OCI-LY7 (cell line): Measurements from ENCODE around the gene SLC35D3. TPM values are rescaled to one million over a fixed set of nuclear protein-coding genes. Genes with fewer than 3 reads are reported as not detected.

Experiments
- BruUV-seq: library from RNA; stranded (reverse); fragments of 400-500 nt; replicated peaks from 2 replicates; lab custom pipeline; 2021; lab: Mats Ljungman, UMichigan
- CTCF ChIA-PET: fragments of 300-600 bp; sonication (Branson Sonifier 250); formaldehyde crosslinking; loops from one replicate; lab custom pipeline; 2022; ENCODE audit warnings: antibody characterized with exemption; ENCODE audit not compliant: unreplicated experiment; lab: Charles Lee
- POLR2A ChIA-PET: fragments of 300-600 bp; sonication (Branson Sonifier 250); formaldehyde crosslinking; loops from one replicate; lab custom pipeline; 2022; ENCODE audit warnings: antibody characterized with exemption; lab: Charles Lee
- DNase-seq: peaks from one replicate; pipeline ENCODE4 v3.0.0-alpha.2; 2015; ENCODE audit warnings: low spot score
- H2AFZ ChIP-seq: fragments of 200-600 bp; sonication (generic), shearing (Covaris generic); 2 replicates; pipeline ENCODE4 v1.6.1; 2014; ENCODE audit warnings: mild to moderate bottlenecking, antibody characterized with exemption, low read length, moderate library complexity
- H3K27ac ChIP-seq: fragments of 200-600 bp; sonication (generic); 2 replicates; pipeline ENCODE4 v1.5.1; 2014; ENCODE audit warnings: mixed run types, low read depth, mild to moderate bottlenecking, moderate library complexity, low read length, inconsistent platforms; ENCODE audit not compliant: poor library complexity, severe bottlenecking
- H3K36me3 ChIP-seq: fragments of 200-600 bp; sonication (generic); 2 replicates; pipeline ENCODE4 v1.6.1; 2014; ENCODE audit warnings: mild to moderate bottlenecking, antibody characterized with exemption, low read length, moderate library complexity, mixed read lengths; ENCODE audit not compliant: insufficient read depth
- H3K4me1 ChIP-seq: fragments of 200-600 bp; sonication (generic); 2 replicates; pipeline ENCODE4 v1.5.1; 2014; ENCODE audit warnings: mild to moderate bottlenecking, low read length; ENCODE audit not compliant: insufficient read depth, poor library complexity, severe bottlenecking
- H3K4me2 ChIP-seq: fragments of 200-600 bp; sonication (generic); 2 replicates; pipeline ENCODE4 v1.6.1; 2014; ENCODE audit warnings: mild to moderate bottlenecking, low read length
- H3K4me3 ChIP-seq: fragments of 200-600 bp; sonication (generic); 2 replicates; pipeline ENCODE4 v1.5.1; 2014; ENCODE audit warnings: mild to moderate bottlenecking, low read depth, low read length; ENCODE audit not compliant: poor library complexity, severe bottlenecking
- H3K79me2 ChIP-seq: fragments of 200-600 bp; sonication (generic); 2 replicates; pipeline ENCODE4 v1.6.1; 2016; ENCODE audit warnings: low read depth, mild to moderate bottlenecking, low read length, moderate library complexity, mixed read lengths; ENCODE audit not compliant: insufficient read depth
- H3K9me2 ChIP-seq: fragments of 200-600 bp; sonication (generic); 2 replicates; pipeline ENCODE4 v1.6.1; 2016; ENCODE audit warnings: mild to moderate bottlenecking, low read length, mixed read lengths; ENCODE audit not compliant: insufficient read depth
- H3K9me3 ChIP-seq: fragments of 200-600 bp; sonication (generic); 2 replicates; pipeline ENCODE4 v1.6.1; 2014; ENCODE audit warnings: mild to moderate bottlenecking, mixed run types, low read length, mixed read lengths
- H4K20me1 ChIP-seq: fragments of 200-600 bp; sonication (generic); 2 replicates; pipeline ENCODE4 v1.6.1; 2014; ENCODE audit warnings: mild to moderate bottlenecking, antibody characterized with exemption, low read length, moderate library complexity, mixed read lengths; ENCODE audit not compliant: insufficient read depth
- CTCF ChIP-seq: fragments of 200-600 bp; sonication (generic); conservative IDR thresholded peaks from 2 replicates; pipeline ENCODE4 v1.5.1; 2014; ENCODE audit warnings: mild to moderate bottlenecking, antibody characterized with exemption, low read length, moderate library complexity, mixed read lengths
- EZH2phosphoT487 ChIP-seq: fragments of 200-600 bp; sonication (generic); IDR thresholded peaks from 2 replicates; pipeline ENCODE4 v1.6.1; 2018; ENCODE audit warnings: low read depth, borderline replicate concordance, mild to moderate bottlenecking, mixed run types, antibody characterized with exemption, low read length, moderate library complexity, mixed read lengths
- intact Hi-C: fragments of 100-400 bp; cut with micrococcal nuclease; formaldehyde crosslinking; loops from one replicate; pipeline ENCODE4 v1.10.0; 2022; ENCODE audit not compliant: unreplicated experiment
- total RNA-seq, 2 experiments: library from RNA; depleted of rRNA in 1 of 2; stranded (reverse); fragments of >200 nt in 1 of 2; shearing (Covaris generic) in 1 of 2; gene quantifications; 2 replicates each; pipeline ENCODE4 v1.2.3, GENCODE V29; 2014 to 2022

SLC35D3 gene
- total RNA-seq, 2 experiments from 2014 or later: not detected

- no TSS peak for BruUV-seq
- Histone ChIP-seq H3K9me3 (no peaks in the 10 kb centered on the region), H3K9me2 (no peaks in the 10 kb centered on the region), H3K4me3 (no peak overlapping the region), H3K36me3 (no peaks in the 10 kb centered on the region), H3K27ac (no peak overlapping the region), H3K79me2 (no peaks in the 10 kb centered on the region), H3K4me2 (no peak overlapping the region), H4K20me1 (no peaks in the 10 kb centered on the region), H2AFZ (peak overlapping the region; percentile 4; the same call in 1 of the 2 replicates), H3K4me1 (no peaks in the 10 kb centered on the region)
- TF ChIP-seq EZH2phosphoT487 (no peak), CTCF (no peak)
- intact Hi-C loops: no loop called here
- no peak for DNase-seq
- ChIA-PET POLR2A (interaction anchor here (0.6 to 1.2 kb wide), 2 partner anchors 54 to 93 kb away, joined by 3 to 6 read pairs; no protein-coding TSS in a partner anchor), CTCF (no interaction called here)
Measured at GRCh38 chr6:136964398-136964797, 42.3 kb downstream of the SLC35D3 start.

- H2AFZ ChIP-seq: peak overlapping the region; percentile 98
- H3K4me2 ChIP-seq: peak overlapping the region; percentile 47; the same call in 1 of the 2 replicates
- no peaks in the 10 kb centered on the region for H4K20me1 ChIP-seq
- BruUV-seq: no TSS peak
- H3K79me2 ChIP-seq: no peaks in the 10 kb centered on the region
- TF ChIP-seq EZH2phosphoT487 (no peak), CTCF (peak; percentile 88)
- intact Hi-C loops: loop anchor here (2.0 to 5.0 kb wide), 2 partner anchors 344 to 671 kb away; no protein-coding TSS in a partner anchor
- no peak overlapping the region for H3K27ac ChIP-seq
- no peaks in the 10 kb centered on the region for H3K9me3 ChIP-seq
- ChIA-PET CTCF (interaction anchor here (0.9 kb wide), 1 partner anchor 21 kb away, joined by 6 read pairs; no protein-coding TSS in a partner anchor), POLR2A (interaction anchor here (0.6 to 1.1 kb wide), 2 partner anchors 34 to 73 kb away, joined by 3 read pairs; no protein-coding TSS in a partner anchor)
- DNase-seq: peak; percentile 79
- H3K9me2 ChIP-seq: no peaks in the 10 kb centered on the region
- peak overlapping the region; percentile 43 for H3K4me3 ChIP-seq
- no peaks in the 10 kb centered on the region for H3K36me3 ChIP-seq
- H3K4me1 ChIP-seq: no peaks in the 10 kb centered on the region
Measured at GRCh38 chr6:136967876-136968752, 46.0 kb downstream of the SLC35D3 start.
